HCT116 (cell line): Measurements from ENCODE around the gene ABCG1. TPM values are rescaled to one million over a fixed set of nuclear protein-coding genes. Genes with fewer than 3 reads are reported as not detected.

ENCODE experiments used
- ATAC-seq: fragments of 200-7000 bp; cut with Tn5 transposase; 2 replicates; pipeline ENCODE4 v1.9.1; 2020; ENCODE audit warnings: mild to moderate bottlenecking, moderate library complexity
- BruUV-seq: library from RNA; stranded (reverse); fragments of 400-500 nt; replicated peaks from 2 replicates; lab custom pipeline; 2021; lab: Mats Ljungman, UMichigan
- CTCF ChIA-PET: fragments of 300-600 bp; sonication (Branson Sonifier 250); formaldehyde crosslinking; loops from one replicate; lab custom pipeline; 2021; ENCODE audit warnings: antibody characterized with exemption; lab: Charles Lee
- POLR2A ChIA-PET: fragments of 300-600, 350-600 bp; sonication (Branson Sonifier 250); formaldehyde crosslinking; loops from one replicate; lab custom pipeline; 2021; ENCODE audit warnings: antibody characterized with exemption; lab: Charles Lee
- RAD21 ChIA-PET, 2 experiments: fragments of 300-600 bp; sonication (Branson Sonifier 250); formaldehyde crosslinking; loops; one replicate each; lab custom pipeline; 2023; ENCODE audit warnings: low total read pairs in 2 of 2; ENCODE audit not compliant: uncharacterized antibody in 2 of 2, unreplicated experiment in 2 of 2, low non-redundant PET in 1 of 2; lab: Charles Lee
- DNase-seq: peaks from one replicate; pipeline ENCODE4 v3.0.0-alpha.2; 2010; ENCODE audit warnings: low read depth, low spot score
- H2AFZ ChIP-seq: fragments of 200-600 bp; shearing (Covaris generic), sonication (generic); 2 replicates; pipeline ENCODE4 v1.6.1; 2017; ENCODE audit warnings: low read depth, mixed run types, mixed read lengths, antibody characterized with exemption, low read length; ENCODE audit not compliant: poor library complexity, severe bottlenecking
- H3K27ac ChIP-seq: 2 replicates; pipeline ENCODE4 v1.5.1; 2012; ENCODE audit warnings: low read depth, low read length
- H3K27me3 ChIP-seq: fragments of 200-600 bp; sonication (generic); 2 replicates; pipeline ENCODE4 v1.6.1; 2016; ENCODE audit warnings: mixed run types, low read length, mixed read lengths; ENCODE audit not compliant: insufficient read depth
- H3K36me3 ChIP-seq, 2 experiments: fragments of 200-500 bp in 1 of 2; fragments of 200-600 bp in 1 of 2; sonication (Bioruptor generic) in 1 of 2; sonication (generic) in 1 of 2; 2 replicates each; pipeline versions ENCODE4 v1.5.1 to v1.6.1; 2014 to 2016; ENCODE audit warnings: low read length in 2 of 2, inconsistent platforms in 1 of 2, mixed read lengths in 1 of 2, mixed run types in 1 of 2; ENCODE audit not compliant: insufficient read depth in 2 of 2, control insufficient read depth in 1 of 2
- H3K4me1 ChIP-seq, 2 experiments: fragments of 200-600 bp in 1 of 2; sonication (generic) in 1 of 2; 2 replicates each; pipeline versions ENCODE4 v1.5.1 to v1.6.1; 2012 to 2017; ENCODE audit warnings: low read length in 2 of 2, inconsistent platforms in 1 of 2, mild to moderate bottlenecking in 1 of 2, mixed read lengths in 1 of 2, mixed run types in 1 of 2, moderate library complexity in 1 of 2; ENCODE audit not compliant: insufficient read depth in 2 of 2, control insufficient read depth in 1 of 2
- H3K4me2 ChIP-seq: fragments of 200-600 bp; sonication (generic); 2 replicates; pipeline ENCODE4 v1.6.1; 2017; ENCODE audit warnings: mixed run types, low read length, mixed read lengths
- H3K4me3 ChIP-seq, 2 experiments: fragments of 200-600 bp in 1 of 2; sonication (generic) in 1 of 2; replicated peaks in 1 of 2; 2 replicates each; pipeline ENCODE4 v1.5.1; 2011 to 2016; ENCODE audit warnings: low read length in 2 of 2, control low read depth in 1 of 2, low read depth in 1 of 2, mild to moderate bottlenecking in 1 of 2, mixed read lengths in 1 of 2, mixed run types in 1 of 2
- H3K79me2 ChIP-seq: fragments of 200-600 bp; sonication (generic); 2 replicates; pipeline ENCODE4 v1.6.1; 2017; ENCODE audit warnings: mild to moderate bottlenecking, mixed run types, low read length, moderate library complexity, mixed read lengths; ENCODE audit not compliant: insufficient read depth
- H3K9ac ChIP-seq: fragments of 200-600 bp; sonication (generic); 2 replicates; pipeline ENCODE4 v1.6.1; 2016; ENCODE audit warnings: low read length, mixed read lengths
- H3K9me2 ChIP-seq: fragments of 200-600 bp; sonication (generic), shearing (Covaris generic); 2 replicates; pipeline ENCODE4 v1.6.1; 2017; ENCODE audit warnings: mixed run types, mild to moderate bottlenecking, moderate library complexity; ENCODE audit not compliant: insufficient read depth
- H3K9me3 ChIP-seq, 2 experiments: fragments of 200-500 bp in 1 of 2; fragments of 200-600 bp in 1 of 2; sonication (Bioruptor generic) in 1 of 2; sonication (generic) in 1 of 2; 2 replicates each; pipeline ENCODE4 v1.6.1; 2014 to 2017; ENCODE audit warnings: low read length in 2 of 2, mixed read lengths in 2 of 2, inconsistent platforms in 1 of 2, low read depth in 1 of 2, mild to moderate bottlenecking in 1 of 2, mixed run types in 1 of 2, moderate library complexity in 1 of 2; ENCODE audit not compliant: control insufficient read depth in 1 of 2, insufficient read depth in 1 of 2
- H4K20me1 ChIP-seq: fragments of 200-600 bp; sonication (generic), shearing (Covaris generic); 2 replicates; pipeline ENCODE4 v1.6.1; 2017; ENCODE audit warnings: mixed run types, mild to moderate bottlenecking, moderate library complexity; ENCODE audit not compliant: insufficient read depth
- CEBPB ChIP-seq: IDR thresholded peaks from 2 replicates; pipeline ENCODE4 v1.6.1; 2012; ENCODE audit warnings: low read depth
- EZH2 ChIP-seq: fragments of 200-600 bp; sonication (generic); IDR thresholded peaks from 2 replicates; pipeline ENCODE4 v1.6.1; 2017; ENCODE audit warnings: antibody characterized with exemption, mixed run types
- FOSL1 ChIP-seq: IDR thresholded peaks from 2 replicates; pipeline ENCODE4 v1.6.1; 2012; ENCODE audit warnings: low read depth
- MAX ChIP-seq: IDR thresholded peaks from 2 replicates; pipeline ENCODE4 v1.6.1; 2012
- POLR2A ChIP-seq: IDR thresholded peaks from 2 replicates; pipeline ENCODE4 v1.7.0; 2011; ENCODE audit warnings: borderline replicate concordance; ENCODE audit not compliant: insufficient read depth, insufficient read length; ENCODE audit errors: extremely low read depth
- POLR2AphosphoS5 ChIP-seq: IDR thresholded peaks from 2 replicates; pipeline ENCODE4 v1.6.1; 2011; ENCODE audit warnings: mild to moderate bottlenecking, low read depth, low read length, moderate library complexity
- RAD21 ChIP-seq: IDR thresholded peaks from 2 replicates; pipeline ENCODE4 v1.6.1; 2012; ENCODE audit warnings: low read depth, mild to moderate bottlenecking
- REST ChIP-seq: IDR thresholded peaks from 2 replicates; pipeline ENCODE4 v1.6.1; 2012; ENCODE audit warnings: low read depth
- SIN3A ChIP-seq: IDR thresholded peaks from 2 replicates; pipeline ENCODE4 v1.6.1; 2012; ENCODE audit warnings: low read depth
- SRF ChIP-seq: IDR thresholded peaks from 2 replicates; pipeline ENCODE4 v1.6.1; 2012; ENCODE audit warnings: low read depth
- YY1 ChIP-seq: IDR thresholded peaks from 2 replicates; pipeline ENCODE4 v1.6.1; 2011; ENCODE audit warnings: low read length, low read depth, moderate library complexity, mild to moderate bottlenecking; ENCODE audit not compliant: insufficient replicate concordance; ENCODE audit errors: extremely low read depth
- ZFX ChIP-seq: fragments of 450-650 bp; IDR thresholded peaks from 2 replicates; pipeline ENCODE4 v1.6.1; 2017
- ZNF274 ChIP-seq: fragments of 200-500 bp; sonication (Bioruptor generic); IDR thresholded peaks from 2 replicates; pipeline ENCODE4 v1.6.1; 2014; ENCODE audit warnings: mild to moderate bottlenecking, low read depth, low read length, inconsistent platforms
- intact Hi-C: fragments of 100-400 bp; cut with micrococcal nuclease; formaldehyde crosslinking; loops from 2 replicates; pipeline ENCODE4 v1.10.0; 2022
- total RNA-seq: library from RNA; stranded (reverse); gene quantifications from one replicate; pipeline ENCODE4 v1.2.1, GENCODE V29; 2021; ENCODE audit not compliant: unreplicated experiment
- TF ChIP-seq, protein P1 (sequence below): IDR thresholded peaks from 2 replicates; pipeline ENCODE4 v1.6.1; 2012

ABCG1 gene
- total RNA-seq, 1 experiment from 2014 or later: 1.6 TPM

DNA sequence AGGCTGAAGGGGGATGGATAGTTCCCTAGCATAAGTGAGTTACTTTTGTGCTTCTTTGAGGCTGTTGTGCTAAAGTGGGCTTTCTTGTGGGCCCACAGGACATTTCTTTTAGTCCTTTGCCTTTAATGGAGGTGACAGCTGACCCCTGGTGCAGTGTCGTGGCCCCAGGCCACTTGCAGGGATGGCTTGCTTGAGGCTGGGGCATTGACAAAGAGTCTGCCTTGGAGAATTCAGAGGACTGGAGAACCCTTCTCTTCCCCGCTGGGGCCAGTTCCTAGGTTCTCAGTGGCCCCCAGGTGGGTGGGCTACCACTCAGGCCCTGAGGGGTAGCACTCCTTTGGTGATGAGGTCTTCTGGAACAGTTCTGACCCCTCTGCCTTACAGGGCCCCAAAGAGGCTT, 12.8 kb downstream of the ABCG1 start (continued):
- TF ChIP-seq YY1: no peak
- TF ChIP-seq FOSL1: no peak
- TF ChIP-seq ZNF274: no peak

GRCh38 chr21:42232176-42232825, 13.4 kb downstream of the ABCG1 start:
- ChIA-PET CTCF (no interaction called here), POLR2A (no interaction called here), RAD21 (no interaction called here)
- no peak overlapping the region for H3K27ac ChIP-seq
- H3K9me3 ChIP-seq: no peaks in the 10 kb centered on the region
- no peak overlapping the region for H3K4me2 ChIP-seq
- H3K9me2 ChIP-seq: no peaks in the 10 kb centered on the region
- H3K79me2 ChIP-seq: no peaks in the 10 kb centered on the region
- no TSS peak for BruUV-seq
- H3K27me3 ChIP-seq: no peaks in the 10 kb centered on the region
- peaks cover 40 to 50% of the 10 kb centered on the region in 2 experiments for H3K4me1 ChIP-seq
- intact Hi-C loops: no loop called here
- no peak overlapping the region for H3K4me3 ChIP-seq
- ATAC-seq: no peak
- no peaks in the 10 kb centered on the region for H3K36me3 ChIP-seq
- no peak for DNase-seq
- no peaks in the 10 kb centered on the region for H4K20me1 ChIP-seq
- H3K9ac ChIP-seq: no peak overlapping the region
- TF ChIP-seq CEBPB (no peak), EZH2 (no peak), YY1 (no peak), MAX (no peak), ZFX (no peak), POLR2AphosphoS5 (no peak), SIN3A (no peak), SRF (no peak), POLR2A (no peak), RAD21 (no peak), ZNF274 (no peak), REST (no peak)
- TF ChIP-seq, protein P1, sequence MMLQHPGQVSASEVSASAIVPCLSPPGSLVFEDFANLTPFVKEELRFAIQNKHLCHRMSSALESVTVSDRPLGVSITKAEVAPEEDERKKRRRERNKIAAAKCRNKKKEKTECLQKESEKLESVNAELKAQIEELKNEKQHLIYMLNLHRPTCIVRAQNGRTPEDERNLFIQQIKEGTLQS: no peak
- no peak overlapping the region for H2AFZ ChIP-seq
